ENCODE data around the gene EIF4E2. TPM values are rescaled to one million over a fixed set of nuclear protein-coding genes. Genes with fewer than 3 reads are reported as not detected.
A peak's percentile ranks its signal among the peaks of the same experiment; 100 is the strongest.
"Not testable (repeated sequence)": the region's sequence is repeated elsewhere in the genome, so short reads cannot be mapped to it uniquely, and the experiment has no call there.

The EIF4E2 gene
- total RNA-seq, 1 experiment from 2014 or later = 110 TPM

DNA sequence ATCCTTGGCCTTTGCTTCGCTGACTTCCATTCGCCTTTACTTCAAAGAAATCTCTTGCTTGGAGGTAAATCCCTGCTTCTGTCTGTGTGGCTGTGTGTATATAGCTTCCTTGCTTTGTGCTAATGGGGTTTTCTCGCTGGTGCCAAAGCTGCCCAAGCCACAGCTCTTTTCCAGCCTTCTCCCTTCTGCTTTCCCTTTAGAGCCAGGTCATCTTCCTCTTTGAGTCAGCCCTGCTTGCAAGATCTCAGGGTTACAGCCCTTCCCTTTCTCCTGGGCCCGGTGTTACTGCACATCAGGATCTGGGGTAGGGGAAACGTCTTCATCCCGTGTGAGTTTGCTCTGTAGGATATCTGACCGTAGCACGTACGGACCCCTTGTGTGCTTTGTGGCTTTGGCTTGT is 19.1 kb downstream of the EIF4E2 start:
- no peaks in the 10 kb centered on the region for H3K9me3 ChIP-seq
- peaks cover 80% of the 10 kb centered on the region for H3K36me3 ChIP-seq
- H3K27me3 ChIP-seq = no peaks in the 10 kb centered on the region
- H3K4me3 ChIP-seq = no peak overlapping the region
- no peak for DNase-seq

DNA sequence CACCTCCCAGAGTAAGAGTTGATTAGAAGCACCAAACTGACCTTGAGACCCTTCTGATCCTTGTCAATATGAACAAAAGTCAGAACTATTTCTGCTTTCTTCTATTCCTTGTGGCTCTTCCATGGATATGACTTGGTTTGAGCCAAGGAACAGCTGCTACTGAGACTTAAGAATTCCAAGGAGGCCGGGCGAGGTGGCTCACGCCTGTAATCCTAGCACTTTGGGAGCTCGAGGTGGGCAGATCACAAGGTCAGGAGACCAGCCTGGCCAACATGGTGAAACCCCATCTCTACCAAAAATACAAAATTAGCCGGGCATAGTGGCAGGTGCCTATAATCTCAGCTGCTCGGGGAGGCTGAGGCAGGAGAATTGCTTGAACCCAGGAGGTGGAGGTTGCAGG is 20.0 kb downstream of the EIF4E2 start:
- not testable (repeated sequence) for DNase-seq

DNA sequence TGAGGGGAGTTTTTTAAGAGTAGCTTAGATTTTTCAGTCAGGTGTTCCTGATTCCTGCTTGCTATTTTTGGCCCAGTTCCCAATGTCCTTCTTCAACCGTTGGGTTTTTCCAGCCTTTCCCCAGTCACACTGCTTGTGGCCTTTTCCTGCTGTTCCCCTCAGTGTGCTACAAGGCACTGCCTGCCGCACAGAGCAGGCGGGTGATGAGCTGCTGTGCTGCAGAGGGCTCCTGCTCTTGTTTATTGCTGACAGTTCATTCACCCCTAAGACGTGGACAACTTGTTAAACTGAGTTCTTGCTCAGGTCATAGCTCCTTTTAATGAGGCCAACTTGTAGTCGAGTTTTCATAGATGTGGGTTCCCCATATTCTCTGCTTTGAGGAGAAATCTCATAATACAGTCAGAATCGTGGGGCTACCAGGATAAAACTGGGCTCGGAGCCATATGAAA is 20.6 kb downstream of the EIF4E2 start:
- H3K9me3 ChIP-seq = no peaks in the 10 kb centered on the region
- no peaks in the 10 kb centered on the region for H3K27me3 ChIP-seq
- peaks cover 68% of the 10 kb centered on the region for H3K36me3 ChIP-seq
- DNase-seq = no peak
- no peak overlapping the region for H3K4me3 ChIP-seq

More for the DNA sequence above, 20.0 kb downstream of the EIF4E2 start:
- H3K27me3 ChIP-seq, H3K4me3 ChIP-seq, H3K9me3 ChIP-seq: not testable (repeated sequence)
- H3K36me3 ChIP-seq = peaks cover 74% of the 10 kb centered on the region

DNA sequence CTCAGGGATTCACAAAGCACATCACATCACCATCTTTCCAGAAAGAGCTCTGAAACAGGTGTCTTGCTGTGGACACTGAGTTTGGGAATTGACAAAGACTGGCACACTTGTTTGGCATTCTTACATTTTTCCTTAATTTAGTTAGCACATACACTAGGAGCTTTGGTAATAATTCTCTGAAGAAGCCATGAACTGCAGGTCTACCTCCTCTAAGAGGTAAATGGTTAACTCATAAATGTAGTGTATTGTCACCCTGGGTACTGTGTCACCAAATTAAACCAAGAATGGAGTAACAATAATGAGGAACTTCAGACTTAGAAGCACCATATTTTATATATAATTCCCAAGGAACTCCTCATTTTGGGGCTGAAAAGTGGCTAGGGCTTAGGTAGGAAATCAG is 22.6 kb downstream of the EIF4E2 start:
- DNase-seq = no peak
- H3K4me3 ChIP-seq = no peak overlapping the region
- no peaks in the 10 kb centered on the region for H3K9me3 ChIP-seq
- H3K27me3 ChIP-seq = no peaks in the 10 kb centered on the region
- peaks cover 49% of the 10 kb centered on the region for H3K36me3 ChIP-seq

DNA sequence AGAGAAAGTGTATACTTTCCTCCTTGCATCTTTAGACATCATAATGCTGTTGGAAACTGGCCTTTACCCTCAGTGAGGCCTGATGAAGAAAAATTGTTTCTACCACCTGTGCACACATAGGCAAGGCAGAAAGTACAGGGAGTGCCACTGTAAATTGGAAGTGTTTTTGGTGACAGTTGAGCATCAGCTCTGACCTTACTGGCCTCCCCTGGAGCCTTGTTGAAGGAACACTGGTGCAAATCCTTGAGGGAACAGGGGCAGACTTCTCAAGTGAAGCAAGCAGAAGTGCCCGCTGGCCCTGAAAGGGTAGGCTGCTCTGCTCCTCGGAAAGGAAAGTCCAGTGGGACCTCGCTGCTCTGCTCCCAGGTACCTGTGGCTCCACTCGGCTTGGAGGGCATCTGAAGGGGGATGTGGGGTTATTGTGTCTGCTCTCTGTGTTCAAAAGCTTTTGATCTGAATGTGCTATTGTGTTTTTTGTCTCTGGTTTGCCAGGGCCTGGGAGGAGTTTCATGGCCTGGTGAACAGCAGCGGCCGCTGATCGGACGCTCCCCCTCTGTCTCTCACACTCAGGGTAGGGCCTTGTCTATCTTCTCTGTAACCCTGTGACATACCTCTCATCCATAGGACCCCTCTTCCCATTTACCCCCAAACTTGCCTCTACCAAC is 23.4 kb downstream of the EIF4E2 start:
- Histone ChIP-seq H3K36me3 (peaks cover 45% of the 10 kb centered on the region), H3K9me3 (no peaks in the 10 kb centered on the region), H3K27me3 (no peaks in the 10 kb centered on the region), H3K4me3 (no peak overlapping the region)
- DNase-seq = no peak

DNA sequence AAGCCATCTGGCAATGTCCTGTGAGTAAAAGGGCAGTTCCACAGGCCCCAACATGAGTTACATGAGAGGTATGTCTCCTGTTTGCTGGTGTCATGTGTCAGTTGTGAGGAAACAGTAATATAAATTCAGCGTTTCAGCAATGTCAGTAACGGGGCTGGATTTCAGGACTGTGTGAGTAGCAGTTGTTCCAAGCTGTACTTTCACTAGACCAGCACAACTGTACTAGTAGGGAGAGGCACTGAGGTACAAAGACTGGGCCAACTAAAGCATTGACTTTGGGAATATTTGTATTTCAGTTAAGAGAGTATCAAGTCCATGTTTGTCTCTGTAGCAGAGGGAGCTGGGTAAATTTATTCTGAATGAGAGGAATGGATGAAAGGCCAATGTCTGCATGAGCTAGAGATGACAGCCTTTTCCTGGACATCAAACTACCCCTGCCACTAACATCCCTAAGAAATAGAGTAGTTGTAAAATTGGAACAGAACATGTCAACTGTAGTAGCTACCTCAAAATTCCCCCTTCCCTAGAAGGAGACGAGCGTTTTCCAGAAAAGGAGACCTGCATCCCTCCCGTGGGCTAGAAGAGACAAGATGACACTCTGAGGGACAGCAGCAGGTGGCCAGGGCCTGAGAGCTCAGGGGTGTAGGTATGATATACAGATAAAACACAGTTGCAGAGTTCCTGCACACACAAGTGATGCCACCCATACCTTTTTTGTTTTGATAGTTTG is 24.4 kb downstream of the EIF4E2 start:
- Histone ChIP-seq H3K9me3 (no peaks in the 10 kb centered on the region), H3K27me3 (no peaks in the 10 kb centered on the region), H3K36me3 (peaks cover 40% of the 10 kb centered on the region), H3K4me3 (no peak overlapping the region)
- DNase-seq = no peak

DNA sequence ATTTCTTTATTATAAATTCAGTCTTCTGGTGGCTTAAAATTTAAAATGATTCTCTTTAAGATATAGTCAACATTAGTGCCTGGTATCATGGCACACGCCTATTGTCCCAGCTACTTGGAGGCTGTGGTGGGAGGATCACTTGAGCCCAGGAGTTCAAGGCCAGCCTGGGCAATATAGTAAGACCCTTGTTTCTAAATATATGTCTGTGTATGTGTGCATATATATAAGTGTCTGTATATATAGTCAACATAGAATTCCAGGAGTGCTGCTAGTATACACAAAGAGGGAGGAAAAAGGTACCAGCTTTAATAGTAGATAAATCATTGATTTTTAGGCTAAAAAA is 24.9 kb downstream of the EIF4E2 start:
- peaks cover 34% of the 10 kb centered on the region for H3K36me3 ChIP-seq
- no peaks in the 10 kb centered on the region for H3K27me3 ChIP-seq
- no peak for DNase-seq
- H3K9me3 ChIP-seq = no peaks in the 10 kb centered on the region
- no peak overlapping the region for H3K4me3 ChIP-seq

DNA sequence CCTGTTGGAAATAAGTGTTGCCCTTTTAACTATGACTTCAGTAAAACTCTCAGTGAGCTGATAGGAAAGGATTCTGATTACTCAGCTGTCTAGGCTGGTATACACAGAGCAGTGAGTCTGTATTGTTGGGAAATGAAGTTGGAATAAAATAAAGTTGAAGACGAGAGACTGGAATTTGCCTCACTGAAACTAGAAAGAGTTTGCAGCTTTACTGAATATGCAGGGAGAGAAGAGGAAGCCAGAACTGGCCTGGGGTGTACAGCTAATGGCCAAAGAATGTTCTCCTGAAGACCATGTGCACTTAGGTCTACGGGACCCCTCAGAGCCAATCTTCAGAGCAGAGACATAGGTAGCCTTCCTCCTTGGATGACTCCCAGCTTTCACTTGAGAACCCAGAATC is 26.5 kb downstream of the EIF4E2 start:
- Histone ChIP-seq H3K27me3 (no peaks in the 10 kb centered on the region), H3K36me3 (peaks cover 24% of the 10 kb centered on the region), H3K4me3 (no peak overlapping the region), H3K9me3 (no peaks in the 10 kb centered on the region)
- DNase-seq = no peak

DNA sequence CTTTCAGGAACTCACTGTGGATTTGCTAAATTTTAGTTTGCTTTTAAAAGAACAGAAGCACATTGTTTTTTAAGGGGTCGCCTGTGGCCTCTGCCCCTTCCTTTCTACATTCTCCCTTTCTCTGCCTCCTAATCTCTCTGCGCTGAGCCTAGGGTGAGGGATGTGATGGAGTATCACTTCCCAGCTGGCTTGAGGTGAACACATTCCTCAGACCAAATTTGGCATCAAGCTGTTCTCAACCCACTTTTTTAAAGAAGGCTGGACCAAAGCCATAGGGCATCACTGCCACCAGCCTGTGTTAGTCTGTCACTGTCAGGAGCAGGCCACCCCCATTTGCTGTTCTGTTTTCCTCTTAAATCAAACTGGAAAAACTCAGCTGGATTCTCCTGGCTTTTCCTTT is 27.4 kb downstream of the EIF4E2 start:
- Histone ChIP-seq H3K4me3 (no peak overlapping the region), H3K36me3 (peaks cover 22% of the 10 kb centered on the region), H3K9me3 (no peaks in the 10 kb centered on the region), H3K27me3 (no peaks in the 10 kb centered on the region)
- no peak for DNase-seq

DNA sequence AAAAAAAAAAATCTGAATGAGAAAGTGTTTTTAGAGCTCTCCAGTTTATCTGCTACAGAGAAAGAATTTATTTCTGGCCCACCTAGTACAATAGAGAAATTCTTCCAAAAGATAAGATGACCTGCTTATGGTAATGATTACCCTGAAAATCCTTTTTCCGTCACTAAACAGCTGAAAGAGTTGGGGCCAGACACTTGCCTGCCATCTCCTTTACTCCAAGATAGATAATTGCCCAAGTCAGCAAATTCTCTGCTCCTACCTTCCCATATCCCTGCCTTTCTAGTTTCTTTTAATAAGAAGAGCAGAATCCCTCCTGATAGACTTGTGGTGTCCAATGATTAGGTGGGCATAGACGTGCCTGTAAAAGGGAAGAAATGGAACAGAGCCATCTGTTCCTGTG is 28.1 kb downstream of the EIF4E2 start:
- Histone ChIP-seq H3K4me3 (no peak overlapping the region), H3K9me3 (no peaks in the 10 kb centered on the region), H3K27me3 (no peaks in the 10 kb centered on the region), H3K36me3 (peaks cover 17% of the 10 kb centered on the region)
- DNase-seq = no peak

DNA sequence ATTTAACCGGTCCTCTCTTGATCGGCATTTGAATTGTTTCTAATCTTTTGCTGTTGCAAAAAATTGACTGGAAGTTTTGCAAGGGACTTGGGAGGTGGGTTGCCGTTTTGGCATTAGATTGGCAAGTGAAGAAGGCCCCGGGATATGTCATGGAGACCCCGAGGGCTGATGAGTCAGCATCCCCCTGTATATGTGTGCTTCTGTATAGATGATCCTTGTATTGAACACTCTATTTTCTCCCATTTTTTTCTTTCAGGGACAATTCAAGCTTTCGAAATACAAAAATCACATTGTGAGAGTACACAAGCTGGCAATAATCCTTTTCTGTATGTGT is 30.1 kb downstream of the EIF4E2 start:
- DNase-seq = no peak
- H3K9me3 ChIP-seq = no peaks in the 10 kb centered on the region
- H3K4me3 ChIP-seq = no peak overlapping the region
- no peaks in the 10 kb centered on the region for H3K27me3 ChIP-seq
- H3K36me3 ChIP-seq = peaks cover 17% of the 10 kb centered on the region

DNA sequence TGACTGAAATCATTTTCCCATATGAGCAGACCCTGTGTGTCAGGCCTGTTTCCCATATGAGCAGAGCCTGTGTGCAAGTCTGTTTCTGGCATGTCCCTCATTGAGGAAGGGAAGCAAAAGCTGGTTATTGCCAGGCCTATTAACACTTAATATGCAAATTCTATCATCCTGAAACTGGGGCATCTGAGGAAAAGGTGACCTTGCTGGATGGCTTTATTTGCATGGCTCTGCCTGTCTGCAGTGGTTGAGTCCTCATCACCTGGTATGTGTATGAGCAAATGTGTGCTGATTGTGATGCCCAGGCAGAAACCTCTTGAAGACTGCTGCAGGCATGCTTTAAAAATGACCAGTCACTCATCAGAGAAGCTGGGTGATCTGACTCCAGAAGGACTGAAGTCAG is 31.2 kb downstream of the EIF4E2 start:
- Histone ChIP-seq H3K36me3 (peaks cover 17% of the 10 kb centered on the region), H3K27me3 (no peaks in the 10 kb centered on the region), H3K9me3 (no peaks in the 10 kb centered on the region), H3K4me3 (no peak overlapping the region)
- DNase-seq = no peak

DNA sequence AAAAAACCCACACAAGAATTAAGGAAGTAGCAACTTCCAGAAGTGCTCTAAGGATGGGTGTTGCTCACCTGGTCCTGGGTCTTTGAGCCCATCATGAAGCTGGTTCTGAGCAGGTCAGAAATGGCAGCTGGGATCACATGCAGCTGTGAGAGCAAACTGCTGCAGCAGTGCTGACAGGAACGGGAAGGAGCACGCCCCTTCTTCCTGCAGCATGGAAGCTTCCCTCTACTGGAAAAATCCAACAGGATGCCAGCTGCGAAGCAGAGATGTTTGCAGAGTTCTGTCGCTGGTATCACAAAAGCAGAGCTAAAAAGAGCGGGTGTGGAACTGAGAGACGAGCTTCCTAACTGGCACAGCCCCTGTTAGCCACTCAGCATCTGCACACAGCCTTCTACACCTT is 33.7 kb downstream of the EIF4E2 start:
- H3K27me3 ChIP-seq = no peaks in the 10 kb centered on the region
- peaks cover 11% of the 10 kb centered on the region for H3K36me3 ChIP-seq
- no peaks in the 10 kb centered on the region for H3K9me3 ChIP-seq
- H3K4me3 ChIP-seq = no peak overlapping the region
- no peak for DNase-seq

DNA sequence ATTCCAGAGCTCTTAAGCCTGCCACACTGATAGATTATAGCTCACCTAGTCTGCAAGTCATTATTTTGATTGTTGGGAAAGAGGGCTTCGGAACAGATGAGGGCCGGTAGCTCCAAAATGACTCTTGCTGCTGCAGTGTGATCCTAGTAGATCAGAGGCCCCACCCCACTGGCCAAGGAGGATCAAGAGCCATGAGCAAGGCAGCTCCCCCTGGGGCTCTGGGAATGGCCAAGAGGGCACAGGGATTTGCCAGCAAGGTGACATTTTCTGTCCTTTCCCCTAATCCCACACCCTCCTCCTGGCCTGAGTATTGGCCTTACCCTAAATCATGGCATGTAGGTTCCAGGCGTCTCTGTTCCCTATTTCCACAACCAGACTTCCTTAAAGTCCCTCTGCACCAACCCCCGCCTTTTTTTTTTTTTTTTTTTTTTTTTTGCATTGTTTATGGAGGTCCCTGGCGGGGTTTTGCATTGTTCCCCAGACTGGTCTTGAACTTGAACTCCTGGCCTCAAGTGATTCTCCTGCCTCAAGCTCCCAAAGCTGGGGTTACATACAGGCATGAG is 36.5 kb downstream of the EIF4E2 start:
- DNase-seq = no peak
- Histone ChIP-seq H3K9me3 (no peaks in the 10 kb centered on the region), H3K4me3 (no peak overlapping the region), H3K27me3 (no peaks in the 10 kb centered on the region), H3K36me3 (peaks cover 5% of the 10 kb centered on the region; the same call in 1 of the 2 replicates)

DNA sequence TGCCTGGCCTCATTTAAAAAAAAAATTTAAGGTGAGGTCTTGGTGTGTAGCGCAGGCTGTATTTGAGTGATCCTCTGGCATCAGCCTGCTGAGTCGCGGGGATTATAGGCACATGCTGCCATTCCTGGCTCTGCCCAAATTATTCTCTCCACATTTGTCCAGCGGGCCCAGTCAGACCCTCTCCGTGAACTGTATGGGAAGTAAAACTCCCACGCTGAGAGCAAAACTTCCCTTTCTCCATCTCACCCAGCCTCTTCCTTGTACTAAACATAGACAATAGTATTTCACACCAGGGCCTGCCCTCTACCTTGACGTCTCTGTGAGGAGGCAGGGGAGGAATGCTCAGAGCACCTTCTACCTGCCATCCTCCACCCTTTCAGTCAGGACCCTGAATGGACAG is 37.0 kb downstream of the EIF4E2 start:
- H3K27me3 ChIP-seq = no peaks in the 10 kb centered on the region
- DNase-seq = no peak

DNA sequence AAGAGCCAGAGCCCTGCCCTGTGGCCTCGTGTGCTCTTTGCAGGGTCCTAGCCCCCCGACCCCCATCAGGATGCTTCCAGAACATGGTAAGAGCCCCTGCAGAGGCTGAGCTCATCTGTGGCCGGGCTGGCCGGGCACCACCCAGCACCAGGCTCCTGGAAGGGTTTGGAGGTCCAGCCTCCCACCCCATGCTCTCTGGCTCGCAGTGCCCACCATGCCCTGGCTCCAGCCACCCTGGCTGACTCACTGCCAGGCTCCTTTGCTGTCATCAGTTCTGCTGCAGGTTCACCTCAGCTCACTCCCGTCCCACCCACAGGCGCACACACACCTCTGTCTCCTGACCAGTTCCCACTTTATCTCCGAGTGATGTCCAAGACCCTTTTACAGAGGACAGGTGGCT is 37.5 kb downstream of the EIF4E2 start:
- no peak for DNase-seq
- Histone ChIP-seq H3K36me3 (peaks cover 2% of the 10 kb centered on the region; the same call in 1 of the 2 replicates), H3K9me3 (no peaks in the 10 kb centered on the region), H3K4me3 (no peak overlapping the region), H3K27me3 (no peaks in the 10 kb centered on the region)

More for the DNA sequence above, 37.0 kb downstream of the EIF4E2 start:
- Histone ChIP-seq H3K36me3 (peaks cover 2% of the 10 kb centered on the region; the same call in 1 of the 2 replicates), H3K9me3 (no peaks in the 10 kb centered on the region), H3K4me3 (no peak overlapping the region)

DNA sequence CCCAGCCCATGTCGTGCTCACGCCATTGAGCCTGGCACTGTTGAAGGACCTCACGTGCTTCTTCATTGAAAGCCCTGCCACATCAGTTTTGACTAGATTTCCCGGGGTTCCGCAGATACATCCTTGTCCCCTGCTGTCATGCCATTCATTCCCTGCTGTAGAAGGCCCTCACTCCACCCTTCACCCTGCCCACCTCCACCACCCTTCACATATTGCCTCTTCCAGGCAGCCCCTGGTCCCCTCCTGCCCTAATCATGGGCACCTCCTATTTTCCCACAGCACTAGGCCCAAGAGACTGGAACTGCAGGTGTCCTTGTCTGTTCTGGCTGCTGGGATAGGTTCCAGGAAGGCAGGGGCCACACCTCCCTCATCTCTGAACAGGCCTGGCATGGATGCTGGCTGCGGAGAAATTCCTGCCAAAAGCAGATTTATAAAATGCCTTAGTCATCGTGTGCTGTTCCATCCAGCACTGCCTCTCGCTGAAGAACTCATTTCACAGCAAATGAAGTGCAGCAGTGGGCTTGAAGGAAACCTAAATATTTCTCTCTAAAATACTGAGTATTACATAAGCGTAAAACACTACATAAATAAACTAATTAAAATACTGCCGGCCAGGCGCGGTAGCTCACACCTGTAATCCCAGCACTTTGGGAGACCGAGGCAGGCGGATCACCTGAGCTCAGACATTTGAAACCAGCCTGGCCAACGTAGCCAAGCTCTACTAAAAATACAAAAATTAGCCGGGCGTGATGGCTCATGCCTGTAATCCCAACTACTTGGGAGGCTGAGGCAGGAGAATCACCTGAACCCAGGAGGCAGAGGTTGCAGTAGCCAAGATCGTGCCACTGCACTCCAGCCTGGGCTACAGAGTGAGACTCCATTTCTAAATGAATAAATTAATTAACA is 38.4 kb downstream of the EIF4E2 start:
- Histone ChIP-seq H3K27me3 (no peaks in the 10 kb centered on the region), H3K9me3 (no peaks in the 10 kb centered on the region), H3K4me3 (no peak overlapping the region), H3K36me3 (0 out of 2 replicates have a peak, but pooled peaks cover 2% of the 10 kb centered on the region)
- DNase-seq = peak; percentile 88
